Measurements from ENCODE around the gene FOXO1. TPM values are rescaled to one million over a fixed set of nuclear protein-coding genes. Genes with fewer than 3 reads are reported as not detected.

Gene FOXO1
- total RNA-seq, 4 donors from 2014 or later: 65.6 to 87.4 (median 78.5) TPM

- no peak overlapping the region for H3K4me3 ChIP-seq
- H3K36me3 ChIP-seq: no peaks in the 10 kb centered on the region
- intact Hi-C loops (cut with DNase I): no loop called here
- no peaks in the 10 kb centered on the region for H3K27me3 ChIP-seq
- H3K27ac ChIP-seq (replicated peaks in 1 of 4): no peak overlapping the region
- peaks cover 0 to 9% (median 6%) of the 10 kb centered on the region in 4 donors for H3K9me3 ChIP-seq
- peaks cover 55 to 64% (median 62%) of the 10 kb centered on the region in 4 donors for H3K4me1 ChIP-seq
- no peak for DNase-seq (ENCODE audit: extremely low spot score)
- 71% methylated on average over 1 of the region's 1 CpG for WGBS
- no peak for TF ChIP-seq EP300 (IDR thresholded peaks at IDR 0.05)
- TF ChIP-seq POLR2A (IDR thresholded peaks at IDR 0.05; ENCODE audit: low read depth): no peak
- TF ChIP-seq CTCF (IDR thresholded peaks at IDR 0.05): no peak
- no peak for TF ChIP-seq POLR2AphosphoS5 (IDR thresholded peaks at IDR 0.05)
Observed at GRCh38 chr13:40581277-40581579, 85.2 kb downstream of the FOXO1 start.

GRCh38 chr13:40580566-40581276 lies 85.7 kb downstream of the FOXO1 start:
- 84% methylated on average over 7 of the region's 7 CpGs for WGBS
- H3K27ac ChIP-seq (replicated peaks in 1 of 4): no peak overlapping the region
- intact Hi-C loops (cut with DNase I): no loop called here

GRCh38 chr13:40579535-40579934 lies 86.9 kb downstream of the FOXO1 start:
- intact Hi-C loops (cut with DNase I): no loop called here
- Histone ChIP-seq H3K27me3 (no peaks in the 10 kb centered on the region), H3K9me3 (peaks cover 0 to 9% (median 6%) of the 10 kb centered on the region in 4 donors), H3K36me3 (no peaks in the 10 kb centered on the region), H3K4me3 (no peak overlapping the region), H3K4me1 (peaks cover 52 to 66% (median 58%) of the 10 kb centered on the region in 4 donors), H3K27ac (replicated peaks in 1 of 4) (no peak overlapping the region)
- WGBS: 91% methylated on average over 2 of the region's 2 CpGs
- TF ChIP-seq CTCF (IDR thresholded peaks at IDR 0.05) (no peak), POLR2AphosphoS5 (IDR thresholded peaks at IDR 0.05) (no peak), EP300 (IDR thresholded peaks at IDR 0.05) (no peak)
- no peak for DNase-seq (ENCODE audit: extremely low spot score)

More at GRCh38 chr13:40580566-40581276, 85.7 kb downstream of the FOXO1 start:
- DNase-seq (ENCODE audit: extremely low spot score): peak; percentile 80
- Histone ChIP-seq H3K4me3 (no peak overlapping the region), H3K4me1 (peaks cover 55 to 64% (median 60%) of the 10 kb centered on the region in 4 donors), H3K27me3 (no peaks in the 10 kb centered on the region), H3K9me3 (peaks cover 0 to 9% (median 6%) of the 10 kb centered on the region in 4 donors), H3K36me3 (no peaks in the 10 kb centered on the region)
- no peak for TF ChIP-seq POLR2A (IDR thresholded peaks at IDR 0.05; ENCODE audit: low read depth)

GRCh38 chr13:40578055-40578454 lies 88.4 kb downstream of the FOXO1 start:
- peak in 1 of 2 donors; percentile 21 for TF ChIP-seq POLR2AphosphoS5 (IDR thresholded peaks at IDR 0.05)
- no peak for TF ChIP-seq EP300 (IDR thresholded peaks at IDR 0.05)
- TF ChIP-seq CTCF (IDR thresholded peaks at IDR 0.05): no peak
- TF ChIP-seq POLR2A (IDR thresholded peaks at IDR 0.05; ENCODE audit: low read depth): no peak
- H3K4me1 ChIP-seq: peaks cover 51 to 75% (median 70%) of the 10 kb centered on the region in 4 donors
- peak; percentile 64 for DNase-seq (ENCODE audit: extremely low spot score)
- intact Hi-C loops (cut with DNase I): no loop called here
- WGBS: 67% methylated on average over 3 of the region's 3 CpGs
- H3K27me3 ChIP-seq: no peaks in the 10 kb centered on the region
- no peak overlapping the region for H3K4me3 ChIP-seq
- peaks cover 0 to 4% (median 2%) of the 10 kb centered on the region in 4 donors for H3K9me3 ChIP-seq
- H3K27ac ChIP-seq (replicated peaks in 1 of 4): no peak overlapping the region
- H3K36me3 ChIP-seq: no peaks in the 10 kb centered on the region

- DNase-seq (ENCODE audit: extremely low spot score): no peak
- intact Hi-C loops (cut with DNase I): no loop called here
- Histone ChIP-seq H3K27me3 (no peaks in the 10 kb centered on the region), H3K4me3 (no peak overlapping the region), H3K36me3 (no peaks in the 10 kb centered on the region), H3K4me1 (peaks cover 47 to 85% (median 76%) of the 10 kb centered on the region in 4 donors), H3K9me3 (no peaks in the 10 kb centered on the region), H3K27ac (replicated peaks in 1 of 4) (no peak overlapping the region)
- 69% methylated on average over 4 of the region's 4 CpGs for WGBS
- TF ChIP-seq POLR2AphosphoS5 (IDR thresholded peaks at IDR 0.05): no peak
- no peak for TF ChIP-seq CTCF (IDR thresholded peaks at IDR 0.05)
- TF ChIP-seq POLR2A (IDR thresholded peaks at IDR 0.05; ENCODE audit: low read depth): no peak
- TF ChIP-seq EP300 (IDR thresholded peaks at IDR 0.05): no peak
Observed at GRCh38 chr13:40576369-40576768, 90.1 kb downstream of the FOXO1 start.

All from esophagus muscularis mucosa (tissue), 4 donors.